ENCODE results near the gene RIPPLY2. TPM values are rescaled to one million over a fixed set of nuclear protein-coding genes. Genes with fewer than 3 reads are reported as not detected.

Gene RIPPLY2
- total and polyA plus RNA-seq, 9 donors = 0.22 to 0.40 (median 0.24) TPM; not detected in 4

GRCh38 chr6:83824831-83825230 is 28.3 kb upstream of the RIPPLY2 start:
- H3K27me3 ChIP-seq = no peaks in the 10 kb centered on the region
- H3K27ac ChIP-seq = no peak overlapping the region
- 4 to 20% (median 10%) methylated on average over 2 of the region's 2 CpGs for WGBS, 3 donors
- intact Hi-C loops (cut with DNase I) = no loop called here
- no peaks in the 10 kb centered on the region for H3K4me1 ChIP-seq (ENCODE audit: insufficient read depth)
- H3K36me3 ChIP-seq = no peaks in the 10 kb centered on the region
- H3K9me3 ChIP-seq = no peaks in the 10 kb centered on the region
- no peak overlapping the region for H3K4me3 ChIP-seq
- TF ChIP-seq POLR2A (IDR thresholded peaks at IDR 0.05) = no peak
- TF ChIP-seq EP300 (IDR thresholded peaks at IDR 0.05) = no peak
- no peak for TF ChIP-seq CTCF (IDR thresholded peaks at IDR 0.05)
- no peak for DNase-seq

- Histone ChIP-seq H3K27me3 (no peaks in the 10 kb centered on the region), H3K4me3 (no peak overlapping the region), H3K36me3 (no peaks in the 10 kb centered on the region), H3K4me1 (ENCODE audit: insufficient read depth) (no peaks in the 10 kb centered on the region), H3K27ac (no peak overlapping the region), H3K9me3 (no peaks in the 10 kb centered on the region)
- TF ChIP-seq POLR2A (IDR thresholded peaks at IDR 0.05) (no peak), CTCF (IDR thresholded peaks at IDR 0.05) (no peak), EP300 (IDR thresholded peaks at IDR 0.05) (no peak)
- intact Hi-C loops (cut with DNase I) = no loop called here
- WGBS, 3 donors = 69 to 73% (median 69%) methylated on average over 2 of the region's 2 CpGs
- DNase-seq = no peak
These were observed 26.1 kb upstream of the RIPPLY2 start for GRCh38 chr6:83827050-83827449.

GRCh38 chr6:83838727-83839126 is 14.4 kb upstream of the RIPPLY2 start:
- Histone ChIP-seq H3K4me3 (no peak overlapping the region), H3K27me3 (no peaks in the 10 kb centered on the region), H3K36me3 (no peaks in the 10 kb centered on the region), H3K27ac (no peak overlapping the region), H3K9me3 (no peaks in the 10 kb centered on the region), H3K4me1 (ENCODE audit: insufficient read depth) (no peaks in the 10 kb centered on the region)
- WGBS, 3 donors = 71 to 81% (median 72%) methylated on average over 6 of the region's 6 CpGs
- intact Hi-C loops (cut with DNase I) = no loop called here
- no peak for TF ChIP-seq POLR2A (IDR thresholded peaks at IDR 0.05)
- TF ChIP-seq EP300 (IDR thresholded peaks at IDR 0.05) = no peak
- TF ChIP-seq CTCF (IDR thresholded peaks at IDR 0.05) = no peak
- DNase-seq = no peak

- intact Hi-C loops (cut with DNase I) = no loop called here
- 84 to 93% (median 87%) methylated on average over 3 of the region's 3 CpGs for WGBS, 3 donors
- Histone ChIP-seq H3K9me3 (no peaks in the 10 kb centered on the region), H3K27me3 (no peaks in the 10 kb centered on the region), H3K27ac (no peak overlapping the region), H3K4me1 (ENCODE audit: insufficient read depth) (no peaks in the 10 kb centered on the region), H3K4me3 (no peak overlapping the region), H3K36me3 (no peaks in the 10 kb centered on the region)
- TF ChIP-seq EP300 (IDR thresholded peaks at IDR 0.05) = no peak
- no peak for TF ChIP-seq CTCF (IDR thresholded peaks at IDR 0.05)
- TF ChIP-seq POLR2A (IDR thresholded peaks at IDR 0.05) = no peak
- DNase-seq = no peak
These were observed 9.0 kb upstream of the RIPPLY2 start for GRCh38 chr6:83844170-83844569.

- H3K27me3 ChIP-seq = no peaks in the 10 kb centered on the region
- no peak for DNase-seq
- 43 to 53% (median 53%) methylated on average over 1 of the region's 1 CpG for WGBS, 3 donors
- no peak overlapping the region for H3K27ac ChIP-seq
- H3K4me3 ChIP-seq = no peak overlapping the region
- H3K4me1 ChIP-seq (ENCODE audit: insufficient read depth) = no peaks in the 10 kb centered on the region
- no peaks in the 10 kb centered on the region for H3K36me3 ChIP-seq
- intact Hi-C loops (cut with DNase I) = no loop called here
- TF ChIP-seq POLR2A (IDR thresholded peaks at IDR 0.05) (no peak), CTCF (IDR thresholded peaks at IDR 0.05) (no peak), EP300 (IDR thresholded peaks at IDR 0.05) (no peak)
- no peaks in the 10 kb centered on the region for H3K9me3 ChIP-seq
These were observed 6.9 kb upstream of the RIPPLY2 start for GRCh38 chr6:83846291-83846690.
